ENCODE results near the gene TBL1X. TPM values are rescaled to one million over a fixed set of nuclear protein-coding genes. Genes with fewer than 3 reads are reported as not detected.

Gene TBL1X
- total and polyA plus RNA-seq, 2 experiments from 2014 or later, result 8.7 to 26.9 TPM

DNA sequence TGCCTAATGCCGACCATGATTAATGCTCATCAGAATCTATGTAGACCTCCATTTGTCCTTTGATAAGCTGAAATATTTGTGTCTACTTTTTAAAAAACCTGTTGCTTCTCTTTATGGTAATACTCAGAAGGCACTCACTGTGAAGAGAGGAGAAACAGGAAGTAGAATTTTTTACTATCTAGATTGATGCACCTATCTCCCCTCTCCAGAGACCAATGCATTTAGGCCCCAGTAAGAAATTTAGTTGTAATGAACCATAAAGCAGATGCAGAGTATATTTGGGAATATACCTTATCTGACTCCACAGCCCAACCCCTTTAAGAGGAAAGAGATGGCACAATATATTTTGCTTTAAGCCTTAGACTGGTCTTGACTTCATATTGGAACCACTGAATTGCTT is 11.1 kb downstream of the TBL1X start:
- Histone ChIP-seq H2AFZ (no peak overlapping the region), H3K27me3 (ENCODE audit: insufficient read depth) (no peaks in the 10 kb centered on the region), H3K4me2 (no peak overlapping the region), H3K79me2 (replicated peaks; ENCODE audit: insufficient read depth) (peaks cover 87% of the 10 kb centered on the region), H4K20me1 (replicated peaks; ENCODE audit: insufficient read depth) (peaks cover 3% of the 10 kb centered on the region; the same call in 1 of the 2 replicates), H3K36me3 (ENCODE audit: insufficient read depth) (no peaks in the 10 kb centered on the region), H3F3A (replicated peaks; ENCODE audit: low read depth) (no peaks in the 10 kb centered on the region), H3K9me2 (ENCODE audit: insufficient read depth) (no peaks in the 10 kb centered on the region), H3K4me1 (ENCODE audit: insufficient read depth) (no peaks in the 10 kb centered on the region), H3K4me3 (no peak overlapping the region), H3K27ac (ENCODE audit: low read depth) (no peak overlapping the region)
- DNase-seq (ENCODE audit: low spot score) (no peak), ATAC-seq (no peak)
- Mint-ChIP-seq H3K9me3 (peaks cover 6% of the 10 kb centered on the region; the same call in 2 of the 3 replicates), H3K27me3 (ENCODE audit: insufficient read depth, low read depth, poor library complexity) (no peaks in the 10 kb centered on the region), H3K4me1 (peaks cover 10% of the 10 kb centered on the region; the same call in 2 of the 3 replicates), H3K27ac (no peak overlapping the region), H3K36me3 (ENCODE audit: low read depth) (peaks cover 10% of the 10 kb centered on the region; the same call in 2 of the 3 replicates), H3K4me3 (no peak overlapping the region)
- TF ChIP-seq ZNF331 (CRISPR knock-in tag; IDR thresholded peaks at IDR 0.05; ENCODE audit: low read depth), result no peak
- no peak for TF ChIP-seq ZNF114 (CRISPR knock-in tag; IDR thresholded peaks at IDR 0.05)
- TF ChIP-seq, protein P1, sequence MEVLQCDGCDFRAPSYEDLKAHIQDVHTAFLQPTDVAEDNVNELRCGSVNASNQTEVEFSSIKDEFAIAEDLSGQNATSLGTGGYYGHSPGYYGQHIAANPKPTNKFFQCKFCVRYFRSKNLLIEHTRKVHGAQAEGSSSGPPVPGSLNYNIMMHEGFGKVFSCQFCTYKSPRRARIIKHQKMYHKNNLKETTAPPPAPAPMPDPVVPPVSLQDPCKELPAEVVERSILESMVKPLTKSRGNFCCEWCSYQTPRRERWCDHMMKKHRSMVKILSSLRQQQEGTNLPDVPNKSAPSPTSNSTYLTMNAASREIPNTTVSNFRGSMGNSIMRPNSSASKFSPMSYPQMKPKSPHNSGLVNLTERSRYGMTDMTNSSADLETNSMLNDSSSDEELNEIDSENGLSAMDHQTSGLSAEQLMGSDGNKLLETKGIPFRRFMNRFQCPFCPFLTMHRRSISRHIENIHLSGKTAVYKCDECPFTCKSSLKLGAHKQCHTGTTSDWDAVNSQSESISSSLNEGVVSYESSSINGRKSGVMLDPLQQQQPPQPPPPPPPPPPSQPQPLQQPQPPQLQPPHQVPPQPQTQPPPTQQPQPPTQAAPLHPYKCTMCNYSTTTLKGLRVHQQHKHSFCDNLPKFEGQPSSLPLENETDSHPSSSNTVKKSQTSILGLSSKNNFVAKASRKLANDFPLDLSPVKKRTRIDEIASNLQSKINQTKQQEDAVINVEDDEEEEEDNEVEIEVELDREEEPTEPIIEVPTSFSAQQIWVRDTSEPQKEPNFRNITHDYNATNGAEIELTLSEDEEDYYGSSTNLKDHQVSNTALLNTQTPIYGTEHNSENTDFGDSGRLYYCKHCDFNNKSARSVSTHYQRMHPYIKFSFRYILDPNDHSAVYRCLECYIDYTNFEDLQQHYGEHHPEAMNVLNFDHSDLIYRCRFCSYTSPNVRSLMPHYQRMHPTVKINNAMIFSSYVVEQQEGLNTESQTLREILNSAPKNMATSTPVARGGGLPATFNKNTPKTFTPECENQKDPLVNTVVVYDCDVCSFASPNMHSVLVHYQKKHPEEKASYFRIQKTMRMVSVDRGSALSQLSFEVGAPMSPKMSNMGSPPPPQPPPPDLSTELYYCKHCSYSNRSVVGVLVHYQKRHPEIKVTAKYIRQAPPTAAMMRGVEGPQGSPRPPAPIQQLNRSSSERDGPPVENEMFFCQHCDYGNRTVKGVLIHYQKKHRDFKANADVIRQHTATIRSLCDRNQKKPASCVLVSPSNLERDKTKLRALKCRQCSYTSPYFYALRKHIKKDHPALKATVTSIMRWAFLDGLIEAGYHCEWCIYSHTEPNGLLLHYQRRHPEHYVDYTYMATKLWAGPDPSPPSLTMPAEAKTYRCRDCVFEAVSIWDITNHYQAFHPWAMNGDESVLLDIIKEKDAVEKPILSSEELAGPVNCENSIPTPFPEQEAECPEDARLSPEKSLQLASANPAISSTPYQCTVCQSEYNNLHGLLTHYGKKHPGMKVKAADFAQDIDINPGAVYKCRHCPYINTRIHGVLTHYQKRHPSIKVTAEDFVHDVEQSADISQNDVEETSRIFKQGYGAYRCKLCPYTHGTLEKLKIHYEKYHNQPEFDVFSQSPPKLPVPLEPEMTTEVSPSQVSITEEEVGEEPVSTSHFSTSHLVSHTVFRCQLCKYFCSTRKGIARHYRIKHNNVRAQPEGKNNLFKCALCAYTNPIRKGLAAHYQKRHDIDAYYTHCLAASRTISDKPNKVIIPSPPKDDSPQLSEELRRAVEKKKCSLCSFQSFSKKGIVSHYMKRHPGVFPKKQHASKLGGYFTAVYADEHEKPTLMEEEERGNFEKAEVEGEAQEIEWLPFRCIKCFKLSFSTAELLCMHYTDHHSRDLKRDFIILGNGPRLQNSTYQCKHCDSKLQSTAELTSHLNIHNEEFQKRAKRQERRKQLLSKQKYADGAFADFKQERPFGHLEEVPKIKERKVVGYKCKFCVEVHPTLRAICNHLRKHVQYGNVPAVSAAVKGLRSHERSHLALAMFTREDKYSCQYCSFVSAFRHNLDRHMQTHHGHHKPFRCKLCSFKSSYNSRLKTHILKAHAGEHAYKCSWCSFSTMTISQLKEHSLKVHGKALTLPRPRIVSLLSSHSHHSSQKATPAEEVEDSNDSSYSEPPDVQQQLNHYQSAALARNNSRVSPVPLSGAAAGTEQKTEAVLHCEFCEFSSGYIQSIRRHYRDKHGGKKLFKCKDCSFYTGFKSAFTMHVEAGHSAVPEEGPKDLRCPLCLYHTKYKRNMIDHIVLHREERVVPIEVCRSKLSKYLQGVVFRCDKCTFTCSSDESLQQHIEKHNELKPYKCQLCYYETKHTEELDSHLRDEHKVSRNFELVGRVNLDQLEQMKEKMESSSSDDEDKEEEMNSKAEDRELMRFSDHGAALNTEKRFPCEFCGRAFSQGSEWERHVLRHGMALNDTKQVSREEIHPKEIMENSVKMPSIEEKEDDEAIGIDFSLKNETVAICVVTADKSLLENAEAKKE (CRISPR knock-in tag; IDR thresholded peaks at IDR 0.05), result no peak
- no peak for TF ChIP-seq CREB1 (CRISPR knock-in tag; IDR thresholded peaks at IDR 0.05; ENCODE audit: low read depth)
- TF ChIP-seq EZH2 (IDR thresholded peaks at IDR 0.05; ENCODE audit: low read depth, unreplicated experiment), result no peak
- TF ChIP-seq STAT1 (IDR thresholded peaks at IDR 0.05; ENCODE audit: unreplicated experiment), result no peak
- TF ChIP-seq, protein P2, sequence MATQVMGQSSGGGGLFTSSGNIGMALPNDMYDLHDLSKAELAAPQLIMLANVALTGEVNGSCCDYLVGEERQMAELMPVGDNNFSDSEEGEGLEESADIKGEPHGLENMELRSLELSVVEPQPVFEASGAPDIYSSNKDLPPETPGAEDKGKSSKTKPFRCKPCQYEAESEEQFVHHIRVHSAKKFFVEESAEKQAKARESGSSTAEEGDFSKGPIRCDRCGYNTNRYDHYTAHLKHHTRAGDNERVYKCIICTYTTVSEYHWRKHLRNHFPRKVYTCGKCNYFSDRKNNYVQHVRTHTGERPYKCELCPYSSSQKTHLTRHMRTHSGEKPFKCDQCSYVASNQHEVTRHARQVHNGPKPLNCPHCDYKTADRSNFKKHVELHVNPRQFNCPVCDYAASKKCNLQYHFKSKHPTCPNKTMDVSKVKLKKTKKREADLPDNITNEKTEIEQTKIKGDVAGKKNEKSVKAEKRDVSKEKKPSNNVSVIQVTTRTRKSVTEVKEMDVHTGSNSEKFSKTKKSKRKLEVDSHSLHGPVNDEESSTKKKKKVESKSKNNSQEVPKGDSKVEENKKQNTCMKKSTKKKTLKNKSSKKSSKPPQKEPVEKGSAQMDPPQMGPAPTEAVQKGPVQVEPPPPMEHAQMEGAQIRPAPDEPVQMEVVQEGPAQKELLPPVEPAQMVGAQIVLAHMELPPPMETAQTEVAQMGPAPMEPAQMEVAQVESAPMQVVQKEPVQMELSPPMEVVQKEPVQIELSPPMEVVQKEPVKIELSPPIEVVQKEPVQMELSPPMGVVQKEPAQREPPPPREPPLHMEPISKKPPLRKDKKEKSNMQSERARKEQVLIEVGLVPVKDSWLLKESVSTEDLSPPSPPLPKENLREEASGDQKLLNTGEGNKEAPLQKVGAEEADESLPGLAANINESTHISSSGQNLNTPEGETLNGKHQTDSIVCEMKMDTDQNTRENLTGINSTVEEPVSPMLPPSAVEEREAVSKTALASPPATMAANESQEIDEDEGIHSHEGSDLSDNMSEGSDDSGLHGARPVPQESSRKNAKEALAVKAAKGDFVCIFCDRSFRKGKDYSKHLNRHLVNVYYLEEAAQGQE (IDR thresholded peaks at IDR 0.05; ENCODE audit: unreplicated experiment), result no peak

All from GM23338 (cell line).